Thyroid gland (tissue), 4 donors: Measurements from ENCODE around the gene FBXO24.

Experiments
- POLR2A ChIP-seq, 2 donors: fragments of 450-650 bp; IDR thresholded peaks; one replicate each; pipeline ENCODE4 v1.6.1; 2017; ENCODE audit warnings: antibody characterized with exemption in 2 of 2, mild to moderate bottlenecking in 2 of 2, moderate library complexity in 1 of 2
- TF ChIP-seq, protein P1 (sequence below), 6 experiments: fragments of 200-600 bp in 3 of 6; fragments of 450-650 bp in 3 of 6; sonication (generic) in 3 of 6; IDR thresholded peaks; one replicate each; pipeline ENCODE4 v1.5.1; 2016 to 2019; ENCODE audit warnings: antibody characterized with exemption in 6 of 6, mild to moderate bottlenecking in 2 of 6, inconsistent platforms in 1 of 6, moderate library complexity in 1 of 6

DNA sequence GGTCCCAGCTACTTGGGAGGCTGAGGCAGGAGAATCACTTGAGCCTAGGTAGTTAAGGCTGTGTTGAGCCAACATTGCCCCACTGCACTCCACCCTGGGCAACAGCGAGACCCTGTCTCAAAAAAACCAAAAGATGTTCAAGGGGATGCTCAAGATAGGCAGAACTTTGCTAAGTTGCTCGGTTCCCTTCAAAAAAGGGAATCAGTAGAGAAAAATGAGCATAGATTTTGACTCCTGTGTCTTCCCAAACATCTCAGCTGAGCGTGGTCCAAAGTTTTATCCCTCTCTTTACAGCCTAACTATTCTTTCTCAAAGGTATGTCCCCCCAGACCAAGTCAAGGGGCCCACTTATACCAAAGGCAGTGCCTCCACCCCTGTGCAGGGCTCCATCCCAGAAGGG is 33.1 kb upstream of the FBXO24 start:
- TF ChIP-seq, protein P1, sequence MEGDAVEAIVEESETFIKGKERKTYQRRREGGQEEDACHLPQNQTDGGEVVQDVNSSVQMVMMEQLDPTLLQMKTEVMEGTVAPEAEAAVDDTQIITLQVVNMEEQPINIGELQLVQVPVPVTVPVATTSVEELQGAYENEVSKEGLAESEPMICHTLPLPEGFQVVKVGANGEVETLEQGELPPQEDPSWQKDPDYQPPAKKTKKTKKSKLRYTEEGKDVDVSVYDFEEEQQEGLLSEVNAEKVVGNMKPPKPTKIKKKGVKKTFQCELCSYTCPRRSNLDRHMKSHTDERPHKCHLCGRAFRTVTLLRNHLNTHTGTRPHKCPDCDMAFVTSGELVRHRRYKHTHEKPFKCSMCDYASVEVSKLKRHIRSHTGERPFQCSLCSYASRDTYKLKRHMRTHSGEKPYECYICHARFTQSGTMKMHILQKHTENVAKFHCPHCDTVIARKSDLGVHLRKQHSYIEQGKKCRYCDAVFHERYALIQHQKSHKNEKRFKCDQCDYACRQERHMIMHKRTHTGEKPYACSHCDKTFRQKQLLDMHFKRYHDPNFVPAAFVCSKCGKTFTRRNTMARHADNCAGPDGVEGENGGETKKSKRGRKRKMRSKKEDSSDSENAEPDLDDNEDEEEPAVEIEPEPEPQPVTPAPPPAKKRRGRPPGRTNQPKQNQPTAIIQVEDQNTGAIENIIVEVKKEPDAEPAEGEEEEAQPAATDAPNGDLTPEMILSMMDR (IDR thresholded peaks at IDR 0.05) = no peak
- no peak for TF ChIP-seq POLR2A (IDR thresholded peaks at IDR 0.05)
